Posterior vena cava (tissue), 2 donors: ENCODE results near the gene PAQR7. TPM values are rescaled to one million over a fixed set of nuclear protein-coding genes. Genes with fewer than 3 reads are reported as not detected.

ENCODE experiments used
- DNase-seq: peaks from one replicate; pipeline ENCODE4 v3.0.0-alpha.2; 2020; ENCODE audit warnings: low spot score
- intact Hi-C, 2 donors: fragments of 100-400 bp; cut with DNase I; formaldehyde crosslinking; loops; one replicate each; pipeline versions ENCODE4 v1.14.1 to v1.14.2; 2022 to 2023
- total RNA-seq, 2 donors: library from RNA; stranded (reverse); fragmentation: NEBNext Ultra II Directional; extraction: Animal tissue kit (Norgen Biotek cat#: 25700); gene quantifications; one replicate each; pipeline ENCODE4 v1.2.1, GENCODE V29; 2021
- donor health status: DM: yes; HTN: yes; CAD: no.
- donor health status: DM: yes; HTN: yes; CAD: no.

The PAQR7 gene
- total RNA-seq, 2 donors from 2014 or later: 5.9 to 7.1 TPM

DNA sequence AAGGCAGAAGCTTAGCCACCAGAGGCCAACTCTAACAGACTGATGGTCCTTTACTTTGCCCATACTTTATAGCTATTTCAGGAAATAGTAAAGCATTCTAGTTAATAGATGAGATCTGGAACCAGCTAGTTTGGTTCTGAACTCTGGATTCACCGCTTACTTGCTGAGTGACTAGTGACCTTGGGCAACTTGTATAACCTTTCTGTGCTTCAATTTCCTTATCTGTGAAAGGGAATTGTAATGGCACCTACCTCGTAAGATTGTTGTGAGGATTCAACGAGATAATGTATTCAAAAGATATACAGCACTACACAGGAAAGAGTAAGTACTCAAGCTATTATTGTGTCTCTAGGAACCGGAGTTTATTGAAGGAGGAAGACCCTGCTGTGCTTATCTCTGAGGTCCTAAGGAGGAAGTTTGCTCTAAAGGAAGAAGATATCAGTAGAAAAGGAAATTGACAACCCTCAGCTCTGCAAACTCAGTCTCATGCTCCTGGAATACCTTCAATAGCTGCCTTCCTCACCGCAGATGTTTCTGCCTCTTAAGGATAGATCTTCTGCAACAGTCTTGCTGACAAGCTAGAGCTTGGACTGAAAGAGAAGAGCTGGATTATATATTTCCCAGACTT is 43.8 kb downstream of the PAQR7 start:
- intact Hi-C loops: no loop called here
- no peak for DNase-seq

DNA sequence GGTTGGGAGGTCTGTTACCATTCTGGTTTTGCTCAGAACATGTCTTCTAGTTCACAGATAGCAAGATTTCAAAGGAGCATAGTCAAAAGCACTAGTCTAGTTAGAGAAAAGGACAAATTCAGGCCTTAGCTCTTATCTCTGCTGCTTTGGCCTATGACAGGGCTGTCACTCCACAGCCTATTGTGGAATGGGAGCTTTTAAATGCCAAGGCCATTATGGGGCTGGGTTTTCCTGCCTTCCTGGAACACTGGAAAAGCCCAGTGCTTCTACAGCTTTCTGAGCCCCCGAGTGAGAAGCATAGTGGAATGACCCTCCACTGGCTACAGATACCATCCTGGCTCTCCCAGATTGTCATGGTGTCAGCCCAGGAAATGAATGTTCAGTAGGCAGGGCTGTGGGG is 46.5 kb downstream of the PAQR7 start:
- intact Hi-C loops: no loop called here
- no peak for DNase-seq

DNA sequence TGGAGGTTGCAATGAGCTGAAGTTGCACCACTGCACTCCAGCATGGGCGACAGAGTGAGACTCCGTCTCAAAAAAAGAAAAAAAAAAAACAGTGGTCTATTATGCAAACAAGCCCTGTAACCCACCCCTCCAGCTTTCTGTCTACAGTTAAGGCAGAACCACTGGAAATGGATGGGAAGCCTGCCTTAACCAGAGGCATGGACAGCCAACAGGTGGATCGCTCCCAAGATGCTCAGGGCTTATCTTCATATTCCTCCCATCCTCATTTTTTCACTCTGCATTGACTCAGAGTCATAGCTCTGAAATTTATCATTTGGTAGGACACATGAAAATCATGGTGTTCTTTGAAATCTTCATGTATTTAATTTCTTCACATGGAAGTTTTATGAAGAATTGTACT is 47.0 kb downstream of the PAQR7 start:
- DNase-seq: no peak
- intact Hi-C loops: no loop called here

GRCh38 chr1:25826571-25826970 is 48.9 kb downstream of the PAQR7 start:
- intact Hi-C loops: no loop called here
- DNase-seq: no peak

GRCh38 chr1:25825605-25826004 is 49.9 kb downstream of the PAQR7 start:
- intact Hi-C loops: no loop called here
- no peak for DNase-seq

DNA sequence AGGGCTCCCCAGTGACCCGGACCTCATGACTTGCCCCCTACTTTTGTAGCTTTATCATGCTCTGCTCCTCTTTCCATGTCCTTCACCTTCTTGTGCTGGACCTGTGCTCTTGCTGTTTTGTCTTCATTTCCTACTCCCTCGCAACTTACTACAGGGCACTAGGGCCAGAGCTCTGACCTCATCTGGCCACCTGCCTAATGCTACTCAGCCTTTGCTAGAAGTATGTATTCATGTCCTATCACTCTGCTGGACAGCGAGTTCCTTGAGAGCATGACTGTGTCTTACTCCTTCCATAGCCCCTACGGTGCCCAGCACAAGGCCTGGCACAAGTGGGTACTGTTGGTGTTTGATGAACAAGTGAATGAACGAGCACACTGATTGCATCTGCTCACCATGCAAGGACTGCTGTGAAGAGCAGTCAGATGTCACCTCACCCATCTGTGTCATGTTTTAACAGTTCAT is 53.8 kb downstream of the PAQR7 start:
- DNase-seq: no peak
- intact Hi-C loops: no loop called here

DNA sequence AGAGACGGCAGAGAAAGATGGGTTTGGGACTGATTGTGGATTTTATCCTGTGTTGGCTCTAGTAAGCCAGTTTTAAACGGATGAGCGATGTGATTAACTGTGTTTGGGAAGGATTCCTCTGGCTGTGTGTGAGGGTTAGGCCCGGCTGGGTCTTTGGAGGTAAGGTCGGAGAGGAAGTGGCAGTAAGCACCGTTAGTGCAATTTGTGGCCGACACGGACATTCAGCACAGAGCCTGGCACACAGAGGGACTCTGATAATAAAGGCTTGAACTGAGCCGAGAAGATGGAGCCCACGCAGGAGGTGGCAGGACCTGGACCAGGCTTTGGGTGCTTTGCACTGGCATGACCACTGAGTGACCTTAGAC is 54.4 kb downstream of the PAQR7 start:
- no peak for DNase-seq
- intact Hi-C loops: no loop called here

DNA sequence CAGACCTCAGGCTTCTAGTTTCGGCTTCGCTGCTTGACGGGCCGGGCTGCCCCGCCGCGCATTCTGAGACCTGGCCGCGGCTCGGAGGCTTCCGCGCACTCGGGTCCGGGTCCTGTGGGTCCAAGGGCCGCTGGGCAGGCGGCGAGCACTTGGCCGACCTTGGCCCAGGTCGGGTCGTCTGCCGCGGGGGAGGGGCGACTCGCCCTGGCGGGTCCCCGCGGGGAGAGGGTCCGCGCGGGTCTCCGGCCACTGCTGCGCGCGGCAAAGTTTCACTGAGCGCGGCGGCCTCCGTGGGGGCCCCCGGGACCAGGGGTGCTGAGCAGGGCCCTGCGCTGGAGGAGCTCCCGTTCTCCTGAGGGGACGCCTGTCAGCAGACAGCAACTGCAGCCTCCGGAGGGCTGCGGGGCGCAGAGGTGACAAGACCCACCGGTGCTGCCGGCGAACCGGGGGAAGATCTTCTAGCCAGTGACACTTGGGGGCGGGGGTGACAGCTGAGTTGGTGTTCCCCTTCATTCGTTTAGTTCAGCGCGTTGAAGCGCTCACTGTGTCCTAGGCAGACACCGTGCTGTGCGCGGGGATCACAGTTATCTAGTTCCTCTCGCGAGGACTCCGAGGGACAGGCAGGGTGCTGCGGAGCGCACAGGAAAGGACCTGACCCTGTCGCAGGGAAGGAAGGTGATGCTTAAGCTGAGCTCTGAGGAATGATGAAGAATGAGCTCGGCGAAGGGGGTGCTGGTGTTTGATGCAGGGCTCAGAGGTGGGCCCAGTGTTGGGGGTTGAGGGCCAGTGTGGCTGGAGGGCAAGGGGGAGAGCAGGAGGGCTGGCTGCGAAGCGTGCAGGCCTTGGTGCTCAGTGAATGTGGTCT is 55.0 kb downstream of the PAQR7 start:
- intact Hi-C loops: no loop called here
- no peak for DNase-seq

- peak; percentile 97 for DNase-seq
- intact Hi-C loops: no loop called here
Measured at GRCh38 chr1:25819491-25820246, 55.8 kb downstream of the PAQR7 start, which contains the start of gene MTFR1L. Gene MTFR1L, plus strand, starts transcription at chr1:25819954. Its CDS starts 3,151 bp downstream, at chr1:25823105.

- no peak for DNase-seq
Measured at GRCh38 chr1:25818569-25818968, 56.9 kb downstream of the PAQR7 start.

GRCh38 chr1:25817840-25818501 is 57.5 kb downstream of the PAQR7 start:
- DNase-seq: peak; percentile 75
- intact Hi-C loops: no loop called here

More at GRCh38 chr1:25818569-25818968, 56.9 kb downstream of the PAQR7 start:
- intact Hi-C loops: no loop called here

DNA sequence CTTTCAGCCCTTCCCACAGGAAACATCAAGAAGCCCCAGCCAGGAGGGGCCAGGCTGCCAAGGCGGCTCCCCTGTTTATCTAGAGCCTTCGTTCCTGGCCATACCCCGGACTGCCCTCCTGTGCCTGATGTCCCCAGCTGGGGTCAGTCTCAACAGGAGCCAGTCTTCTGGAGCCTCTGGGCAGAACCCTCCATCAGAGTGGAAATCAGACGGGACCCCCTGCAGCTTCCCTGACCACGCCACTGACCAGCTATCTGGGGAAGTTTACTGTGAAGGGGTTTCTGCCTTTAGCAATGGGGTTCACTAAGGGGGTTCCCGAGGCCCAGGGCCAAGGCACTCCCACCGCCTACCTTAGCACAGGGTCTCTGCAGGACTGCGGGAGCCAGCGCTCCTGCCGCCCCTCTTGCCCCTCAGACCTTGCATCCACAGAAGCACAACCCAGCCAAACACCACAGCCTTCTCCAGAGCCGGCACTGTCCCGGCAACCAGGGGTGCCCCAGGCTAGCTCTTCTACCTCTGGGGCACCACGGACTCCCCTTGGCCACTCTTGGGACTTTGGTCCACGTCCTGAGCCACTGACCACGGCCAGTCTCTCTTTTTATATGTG is 59.3 kb downstream of the PAQR7 start:
- intact Hi-C loops: loop anchor here in 1 of 2 donors (1.0 kb wide), 1 partner anchor 19 kb away; no protein-coding TSS in a partner anchor
- DNase-seq: no peak

DNA sequence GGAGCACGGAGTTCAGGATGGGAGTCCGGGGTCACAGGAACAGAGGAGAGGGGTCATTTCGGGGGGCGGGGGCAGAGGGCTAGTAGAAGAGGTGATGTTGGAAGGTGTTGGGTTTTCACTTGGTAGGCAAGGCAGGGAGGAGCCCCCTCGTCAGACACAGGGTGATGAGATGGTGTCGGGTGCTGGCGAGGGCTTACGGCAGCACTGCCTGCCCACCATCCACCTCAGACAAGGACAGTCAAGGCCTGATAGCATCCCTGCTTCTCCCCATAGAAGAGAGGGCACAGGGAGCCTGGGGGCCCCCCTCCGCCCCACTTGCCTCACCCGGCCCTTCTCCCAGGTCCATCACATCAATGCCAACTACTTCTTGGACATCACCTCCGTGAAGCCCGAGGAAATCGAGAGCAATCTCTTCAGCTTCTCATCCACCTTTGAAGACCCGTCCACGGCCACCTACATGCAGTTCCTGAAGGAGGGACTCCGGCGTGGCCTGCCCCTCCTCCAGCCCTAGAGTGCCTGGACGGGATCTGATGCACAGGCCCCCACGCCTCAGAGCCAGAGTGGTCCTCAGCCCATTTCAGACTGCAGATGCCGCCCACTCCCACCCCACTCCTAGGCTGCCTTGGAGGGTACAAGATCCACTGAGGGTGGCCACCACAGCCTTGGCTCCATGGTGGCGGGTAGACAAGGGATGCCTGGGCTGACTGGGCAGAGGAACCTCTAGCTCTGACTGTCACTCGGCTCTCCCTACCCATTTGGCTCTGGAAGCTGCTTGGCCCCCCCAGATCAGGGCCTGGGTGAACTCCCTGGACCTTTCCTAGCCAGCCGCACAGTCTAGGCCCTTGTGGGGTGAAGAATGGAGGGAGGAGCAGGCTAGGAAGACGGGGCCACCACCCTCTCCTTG is 60.0 kb downstream of the PAQR7 start:
- no peak for DNase-seq
- intact Hi-C loops: loop anchor here in 1 of 2 donors (1.0 kb wide), 1 partner anchor 18 kb away; no protein-coding TSS in a partner anchor

GRCh38 chr1:25814549-25815087 is 60.9 kb downstream of the PAQR7 start:
- intact Hi-C loops: no loop called here
- no peak for DNase-seq

GRCh38 chr1:25813734-25814471 is 61.6 kb downstream of the PAQR7 start:
- intact Hi-C loops: no loop called here
- DNase-seq: no peak

- intact Hi-C loops: no loop called here
- DNase-seq: no peak
Measured at GRCh38 chr1:25813071-25813733, 62.3 kb downstream of the PAQR7 start.
